Liver (tissue), 9 donors: ENCODE data around the gene SULT1C4. TPM values are rescaled to one million over a fixed set of nuclear protein-coding genes. Genes with fewer than 3 reads are reported as not detected.

ENCODE experiments used
- DNase-seq: peaks from one replicate; pipeline ENCODE4 v3.0.0-alpha.2; 2017; ENCODE audit warnings: low spot score
- H3K27ac ChIP-seq, 2 donors: one replicate each; pipeline ENCODE4 v1.7.0; 2013; ENCODE audit warnings: inconsistent platforms in 2 of 2, low read length in 2 of 2, control low read depth in 1 of 2, low read depth in 1 of 2, mild to moderate bottlenecking in 1 of 2
- H3K27me3 ChIP-seq, 4 donors: one replicate each; pipeline versions ENCODE4 v1.6.1 to v1.7.0; 2013; ENCODE audit warnings: low read length in 3 of 4, inconsistent platforms in 1 of 4, mild to moderate bottlenecking in 1 of 4, moderate library complexity in 1 of 4; ENCODE audit not compliant: control insufficient read depth in 4 of 4, insufficient read depth in 4 of 4
- H3K36me3 ChIP-seq, 4 donors: one replicate each; pipeline versions ENCODE4 v1.6.1 to v1.7.0; 2013; ENCODE audit warnings: low read length in 3 of 4, mild to moderate bottlenecking in 3 of 4, low read depth in 1 of 4, moderate library complexity in 1 of 4; ENCODE audit not compliant: control insufficient read depth in 4 of 4, insufficient read depth in 3 of 4
- H3K4me1 ChIP-seq, 4 donors: one replicate each; pipeline versions ENCODE4 v1.6.1 to v1.7.0; 2013; ENCODE audit warnings: low read length in 3 of 4, mild to moderate bottlenecking in 3 of 4, moderate library complexity in 1 of 4; ENCODE audit not compliant: control insufficient read depth in 4 of 4, insufficient read depth in 4 of 4
- H3K4me3 ChIP-seq, 3 donors: one replicate each; pipeline versions ENCODE4 v1.6.1 to v1.7.0; 2013; ENCODE audit warnings: low read length in 3 of 3, control low read depth in 1 of 3, low read depth in 1 of 3, mild to moderate bottlenecking in 1 of 3
- H3K9ac ChIP-seq, 2 donors: one replicate each; pipeline ENCODE4 v1.7.0; 2013; ENCODE audit warnings: low read length in 2 of 2, mild to moderate bottlenecking in 2 of 2, moderate library complexity in 2 of 2, control low read depth in 1 of 2, low read depth in 1 of 2
- H3K9me3 ChIP-seq, 4 donors: one replicate each; pipeline versions ENCODE4 v1.6.1 to v1.7.0; 2013; ENCODE audit warnings: low read length in 3 of 4; ENCODE audit not compliant: control insufficient read depth in 4 of 4
- EGR1 ChIP-seq, 2 donors: IDR thresholded peaks; 2 replicates each; pipeline ENCODE4 v1.6.1; 2016 to 2018; ENCODE audit warnings: antibody characterized with exemption in 2 of 2, low read depth in 2 of 2
- FOXA1 ChIP-seq: IDR thresholded peaks from 2 replicates; pipeline ENCODE4 v1.6.1; 2016; ENCODE audit warnings: antibody characterized with exemption
- FOXA2 ChIP-seq: IDR thresholded peaks from 2 replicates; pipeline ENCODE4 v1.6.1; 2016; ENCODE audit warnings: antibody characterized with exemption
- GABPA ChIP-seq, 2 donors: IDR thresholded peaks in 1 of 2; conservative IDR thresholded peaks in 1 of 2; 2 replicates each; pipeline ENCODE4 v1.6.1; 2016; ENCODE audit warnings: antibody characterized with exemption in 2 of 2, mild to moderate bottlenecking in 1 of 2, moderate library complexity in 1 of 2
- HNF4A ChIP-seq, 2 donors: conservative IDR thresholded peaks; 2 replicates each; pipeline ENCODE4 v1.6.1; 2016; ENCODE audit warnings: antibody characterized with exemption in 2 of 2, mild to moderate bottlenecking in 2 of 2
- HNF4G ChIP-seq: IDR thresholded peaks from 2 replicates; pipeline ENCODE4 v1.6.1; 2016; ENCODE audit warnings: antibody characterized with exemption
- JUND ChIP-seq, 2 donors: IDR thresholded peaks; 2 replicates each; pipeline ENCODE4 v1.6.1; 2016; ENCODE audit warnings: antibody characterized with exemption in 2 of 2
- NR2F2 ChIP-seq: IDR thresholded peaks from 2 replicates; pipeline ENCODE4 v1.6.1; 2016; ENCODE audit warnings: antibody characterized with exemption
- RAD21 ChIP-seq, 2 donors: IDR thresholded peaks; 2 replicates each; pipeline ENCODE4 v1.6.1; 2016; ENCODE audit warnings: antibody characterized with exemption in 2 of 2, mild to moderate bottlenecking in 2 of 2
- RXRA ChIP-seq, 2 donors: IDR thresholded peaks; 2 replicates each; pipeline ENCODE4 v1.6.1; 2017 to 2018; ENCODE audit warnings: antibody characterized with exemption in 2 of 2, mild to moderate bottlenecking in 1 of 2
- SP1 ChIP-seq: IDR thresholded peaks from 2 replicates; pipeline ENCODE4 v1.6.1; 2018; ENCODE audit warnings: antibody characterized with exemption, mild to moderate bottlenecking
- TAF1 ChIP-seq: conservative IDR thresholded peaks from 2 replicates; pipeline ENCODE4 v1.6.1; 2016; ENCODE audit warnings: antibody characterized with exemption, mild to moderate bottlenecking
- YY1 ChIP-seq: IDR thresholded peaks from 2 replicates; pipeline ENCODE4 v1.6.1; 2016; ENCODE audit warnings: antibody characterized with exemption, mild to moderate bottlenecking
- WGBS: extraction: QIAGEN DNeasy Blood & Tissue Kit; methylation state at CpG from one replicate; pipeline ENCODE4 v1.1.7; 2013; 5-methylcytosine and 5-hydroxymethylcytosine counted together
- polyA plus RNA-seq, 2 donors: library from polyadenylated mRNA; stranded (reverse) in 1 of 2; unstranded in 1 of 2; fragments of 200-250 nt in 1 of 2; fragments of >200 nt in 1 of 2; fragmentation: Nextera tagmentation in 1 of 2; extraction: Ambion mirVana in 1 of 2; gene quantifications; one replicate each; pipeline versions ENCODE4 v1.2.1 to v1.2.3, GENCODE V29; 2013 to 2015
- total RNA-seq, 2 donors: library from RNA; depleted of rRNA; stranded (reverse); fragments of >200 nt; gene quantifications; one replicate each; pipeline ENCODE4 v1.2.3, GENCODE V29; 2014
- TF ChIP-seq, protein P1 (sequence below): IDR thresholded peaks from 2 replicates; pipeline ENCODE4 v1.6.1; 2016; ENCODE audit warnings: antibody characterized with exemption
- TF ChIP-seq, protein P2 (sequence below): IDR thresholded peaks from 2 replicates; pipeline ENCODE4 v1.6.1; 2016; ENCODE audit warnings: antibody characterized with exemption
- TF ChIP-seq, protein P3 (sequence below): IDR thresholded peaks from 2 replicates; pipeline ENCODE4 v1.6.1; 2016; ENCODE audit warnings: antibody characterized with exemption
- TF ChIP-seq, protein P4 (sequence below): IDR thresholded peaks from 2 replicates; pipeline ENCODE4 v1.6.1; 2016; ENCODE audit warnings: antibody characterized with exemption, mild to moderate bottlenecking
- TF ChIP-seq, protein P5 (sequence below): fragments of 150-350 bp; IDR thresholded peaks from 2 replicates; pipeline ENCODE4 v1.5.1; 2017; ENCODE audit warnings: improper control_type of control experiment, low read depth, low read length; ENCODE audit not compliant: missing input control
- donor health status: healthy.
- donor health status: healthy.
- donor health status: healthy.
- donor health status: healthy.
- donor health status: healthy.

The SULT1C4 gene
- total and polyA plus RNA-seq, 4 donors: 1.0 to 12.8 (median 1.3) TPM

DNA sequence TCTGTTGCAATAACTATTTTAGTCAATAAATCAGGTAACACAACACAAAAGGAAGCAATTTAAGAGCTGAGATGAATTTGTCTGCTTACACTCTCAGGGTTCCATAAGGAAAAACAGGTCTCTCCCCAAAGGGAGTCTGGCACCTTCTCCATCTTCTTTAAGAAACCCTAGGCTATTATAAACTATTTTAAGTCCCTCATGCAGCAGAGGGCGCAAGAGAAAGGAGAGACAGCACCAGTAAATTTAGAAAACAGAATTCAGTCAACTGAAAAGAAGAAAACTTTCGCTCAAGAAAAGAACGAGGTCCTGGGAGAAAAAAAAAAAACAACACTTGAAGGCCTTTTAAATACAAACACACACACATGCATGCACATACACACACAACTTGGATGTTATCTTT, 19.1 kb downstream of the SULT1C4 start:
- Histone ChIP-seq H3K27me3 (no peaks in the 10 kb centered on the region), H3K4me3 (no peak overlapping the region), H3K36me3 (no peaks in the 10 kb centered on the region), H3K4me1 (no peaks in the 10 kb centered on the region), H3K27ac (no peak overlapping the region), H3K9me3 (peaks cover 4 to 19% (median 10%) of the 10 kb centered on the region in 4 donors), H3K9ac (no peak overlapping the region)
- DNase-seq: no peak
- no peak for TF ChIP-seq FOXA1
- 85% methylated on average over 3 of the region's 3 CpGs for whole genome bisulfite sequencing

DNA sequence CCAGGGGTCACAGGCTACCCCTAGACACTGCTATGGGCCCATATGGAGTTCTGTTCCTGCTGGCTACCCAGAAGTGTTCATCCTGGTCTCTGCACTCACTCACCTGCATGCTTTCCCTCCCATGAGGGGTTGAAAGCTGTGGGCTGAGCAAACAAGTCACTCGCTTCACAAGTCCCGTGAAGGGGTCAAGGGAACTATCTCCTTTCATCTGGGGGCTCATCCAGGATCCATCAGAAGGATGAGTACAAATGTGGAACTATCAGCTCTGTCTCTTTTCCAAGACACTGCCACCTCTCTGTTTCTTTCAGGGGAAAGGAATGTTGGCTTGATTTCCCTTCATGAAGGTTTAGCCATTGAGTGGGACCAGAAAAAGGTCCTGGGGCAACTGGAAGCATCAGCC, 21.7 kb downstream of the SULT1C4 start:
- H3K9me3 ChIP-seq: peaks cover 4 to 13% (median 10%) of the 10 kb centered on the region in 4 donors
- H3K36me3 ChIP-seq: no peaks in the 10 kb centered on the region
- DNase-seq: no peak
- H3K27ac ChIP-seq: no peak overlapping the region
- no peaks in the 10 kb centered on the region for H3K27me3 ChIP-seq
- peak overlapping the region in 1 of 3 donors; percentile 5 for H3K4me3 ChIP-seq
- WGBS: 96% methylated on average over 2 of the region's 2 CpGs
- TF ChIP-seq GABPA (IDR thresholded peaks at IDR 0.05 in 1 of 2, conservative IDR thresholded peaks at IDR 0.05 in 1 of 2): no peak
- TF ChIP-seq, protein P1, sequence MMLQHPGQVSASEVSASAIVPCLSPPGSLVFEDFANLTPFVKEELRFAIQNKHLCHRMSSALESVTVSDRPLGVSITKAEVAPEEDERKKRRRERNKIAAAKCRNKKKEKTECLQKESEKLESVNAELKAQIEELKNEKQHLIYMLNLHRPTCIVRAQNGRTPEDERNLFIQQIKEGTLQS: no peak
- TF ChIP-seq, protein P2, sequence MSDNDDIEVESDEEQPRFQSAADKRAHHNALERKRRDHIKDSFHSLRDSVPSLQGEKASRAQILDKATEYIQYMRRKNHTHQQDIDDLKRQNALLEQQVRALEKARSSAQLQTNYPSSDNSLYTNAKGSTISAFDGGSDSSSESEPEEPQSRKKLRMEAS: no peak
- no peak for TF ChIP-seq HNF4G
- TF ChIP-seq NR2F2: no peak
- TF ChIP-seq, protein P3, sequence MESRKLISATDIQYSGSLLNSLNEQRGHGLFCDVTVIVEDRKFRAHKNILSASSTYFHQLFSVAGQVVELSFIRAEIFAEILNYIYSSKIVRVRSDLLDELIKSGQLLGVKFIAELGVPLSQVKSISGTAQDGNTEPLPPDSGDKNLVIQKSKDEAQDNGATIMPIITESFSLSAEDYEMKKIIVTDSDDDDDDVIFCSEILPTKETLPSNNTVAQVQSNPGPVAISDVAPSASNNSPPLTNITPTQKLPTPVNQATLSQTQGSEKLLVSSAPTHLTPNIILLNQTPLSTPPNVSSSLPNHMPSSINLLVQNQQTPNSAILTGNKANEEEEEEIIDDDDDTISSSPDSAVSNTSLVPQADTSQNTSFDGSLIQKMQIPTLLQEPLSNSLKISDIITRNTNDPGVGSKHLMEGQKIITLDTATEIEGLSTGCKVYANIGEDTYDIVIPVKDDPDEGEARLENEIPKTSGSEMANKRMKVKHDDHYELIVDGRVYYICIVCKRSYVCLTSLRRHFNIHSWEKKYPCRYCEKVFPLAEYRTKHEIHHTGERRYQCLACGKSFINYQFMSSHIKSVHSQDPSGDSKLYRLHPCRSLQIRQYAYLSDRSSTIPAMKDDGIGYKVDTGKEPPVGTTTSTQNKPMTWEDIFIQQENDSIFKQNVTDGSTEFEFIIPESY: no peak
- TF ChIP-seq FOXA1: no peak
- TF ChIP-seq HNF4A (conservative IDR thresholded peaks at IDR 0.05): no peak
- no peak for TF ChIP-seq EGR1 (IDR thresholded peaks at IDR 0.05; ENCODE audit: low read depth in 2 of 2)
- TF ChIP-seq, protein P4, sequence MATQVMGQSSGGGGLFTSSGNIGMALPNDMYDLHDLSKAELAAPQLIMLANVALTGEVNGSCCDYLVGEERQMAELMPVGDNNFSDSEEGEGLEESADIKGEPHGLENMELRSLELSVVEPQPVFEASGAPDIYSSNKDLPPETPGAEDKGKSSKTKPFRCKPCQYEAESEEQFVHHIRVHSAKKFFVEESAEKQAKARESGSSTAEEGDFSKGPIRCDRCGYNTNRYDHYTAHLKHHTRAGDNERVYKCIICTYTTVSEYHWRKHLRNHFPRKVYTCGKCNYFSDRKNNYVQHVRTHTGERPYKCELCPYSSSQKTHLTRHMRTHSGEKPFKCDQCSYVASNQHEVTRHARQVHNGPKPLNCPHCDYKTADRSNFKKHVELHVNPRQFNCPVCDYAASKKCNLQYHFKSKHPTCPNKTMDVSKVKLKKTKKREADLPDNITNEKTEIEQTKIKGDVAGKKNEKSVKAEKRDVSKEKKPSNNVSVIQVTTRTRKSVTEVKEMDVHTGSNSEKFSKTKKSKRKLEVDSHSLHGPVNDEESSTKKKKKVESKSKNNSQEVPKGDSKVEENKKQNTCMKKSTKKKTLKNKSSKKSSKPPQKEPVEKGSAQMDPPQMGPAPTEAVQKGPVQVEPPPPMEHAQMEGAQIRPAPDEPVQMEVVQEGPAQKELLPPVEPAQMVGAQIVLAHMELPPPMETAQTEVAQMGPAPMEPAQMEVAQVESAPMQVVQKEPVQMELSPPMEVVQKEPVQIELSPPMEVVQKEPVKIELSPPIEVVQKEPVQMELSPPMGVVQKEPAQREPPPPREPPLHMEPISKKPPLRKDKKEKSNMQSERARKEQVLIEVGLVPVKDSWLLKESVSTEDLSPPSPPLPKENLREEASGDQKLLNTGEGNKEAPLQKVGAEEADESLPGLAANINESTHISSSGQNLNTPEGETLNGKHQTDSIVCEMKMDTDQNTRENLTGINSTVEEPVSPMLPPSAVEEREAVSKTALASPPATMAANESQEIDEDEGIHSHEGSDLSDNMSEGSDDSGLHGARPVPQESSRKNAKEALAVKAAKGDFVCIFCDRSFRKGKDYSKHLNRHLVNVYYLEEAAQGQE: no peak
- TF ChIP-seq FOXA2: no peak
- TF ChIP-seq, protein P5, sequence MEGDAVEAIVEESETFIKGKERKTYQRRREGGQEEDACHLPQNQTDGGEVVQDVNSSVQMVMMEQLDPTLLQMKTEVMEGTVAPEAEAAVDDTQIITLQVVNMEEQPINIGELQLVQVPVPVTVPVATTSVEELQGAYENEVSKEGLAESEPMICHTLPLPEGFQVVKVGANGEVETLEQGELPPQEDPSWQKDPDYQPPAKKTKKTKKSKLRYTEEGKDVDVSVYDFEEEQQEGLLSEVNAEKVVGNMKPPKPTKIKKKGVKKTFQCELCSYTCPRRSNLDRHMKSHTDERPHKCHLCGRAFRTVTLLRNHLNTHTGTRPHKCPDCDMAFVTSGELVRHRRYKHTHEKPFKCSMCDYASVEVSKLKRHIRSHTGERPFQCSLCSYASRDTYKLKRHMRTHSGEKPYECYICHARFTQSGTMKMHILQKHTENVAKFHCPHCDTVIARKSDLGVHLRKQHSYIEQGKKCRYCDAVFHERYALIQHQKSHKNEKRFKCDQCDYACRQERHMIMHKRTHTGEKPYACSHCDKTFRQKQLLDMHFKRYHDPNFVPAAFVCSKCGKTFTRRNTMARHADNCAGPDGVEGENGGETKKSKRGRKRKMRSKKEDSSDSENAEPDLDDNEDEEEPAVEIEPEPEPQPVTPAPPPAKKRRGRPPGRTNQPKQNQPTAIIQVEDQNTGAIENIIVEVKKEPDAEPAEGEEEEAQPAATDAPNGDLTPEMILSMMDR: no peak
- no peak for TF ChIP-seq JUND (IDR thresholded peaks at IDR 0.05)
- no peak for TF ChIP-seq YY1
- no peak for TF ChIP-seq TAF1
- no peak for TF ChIP-seq RXRA (IDR thresholded peaks at IDR 0.05)
- no peak for TF ChIP-seq RAD21 (IDR thresholded peaks at IDR 0.05)
- TF ChIP-seq SP1: no peak
- no peaks in the 10 kb centered on the region for H3K4me1 ChIP-seq
- no peak overlapping the region for H3K9ac ChIP-seq
